ENCODE results near the gene RASA1. TPM values are rescaled to one million over a fixed set of nuclear protein-coding genes. Genes with fewer than 3 reads are reported as not detected.
A peak's percentile ranks its signal among the peaks of the same experiment; 100 is the strongest.

Gene RASA1
- total and polyA plus RNA-seq, 12 donors: 8.7 to 32.7 (median 24.4) TPM

GRCh38 chr5:87388129-87388528 lies 120.4 kb downstream of the RASA1 start:
- no peak for TF ChIP-seq POLR2A (IDR thresholded peaks at IDR 0.05)
- TF ChIP-seq, protein P1, sequence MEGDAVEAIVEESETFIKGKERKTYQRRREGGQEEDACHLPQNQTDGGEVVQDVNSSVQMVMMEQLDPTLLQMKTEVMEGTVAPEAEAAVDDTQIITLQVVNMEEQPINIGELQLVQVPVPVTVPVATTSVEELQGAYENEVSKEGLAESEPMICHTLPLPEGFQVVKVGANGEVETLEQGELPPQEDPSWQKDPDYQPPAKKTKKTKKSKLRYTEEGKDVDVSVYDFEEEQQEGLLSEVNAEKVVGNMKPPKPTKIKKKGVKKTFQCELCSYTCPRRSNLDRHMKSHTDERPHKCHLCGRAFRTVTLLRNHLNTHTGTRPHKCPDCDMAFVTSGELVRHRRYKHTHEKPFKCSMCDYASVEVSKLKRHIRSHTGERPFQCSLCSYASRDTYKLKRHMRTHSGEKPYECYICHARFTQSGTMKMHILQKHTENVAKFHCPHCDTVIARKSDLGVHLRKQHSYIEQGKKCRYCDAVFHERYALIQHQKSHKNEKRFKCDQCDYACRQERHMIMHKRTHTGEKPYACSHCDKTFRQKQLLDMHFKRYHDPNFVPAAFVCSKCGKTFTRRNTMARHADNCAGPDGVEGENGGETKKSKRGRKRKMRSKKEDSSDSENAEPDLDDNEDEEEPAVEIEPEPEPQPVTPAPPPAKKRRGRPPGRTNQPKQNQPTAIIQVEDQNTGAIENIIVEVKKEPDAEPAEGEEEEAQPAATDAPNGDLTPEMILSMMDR (IDR thresholded peaks at IDR 0.05): no peak
- Histone ChIP-seq H3K4me3 (no peak overlapping the region), H3K9me3 (replicated peaks in 1 of 3) (no peaks in the 10 kb centered on the region), H3K27ac (no peak overlapping the region), H3K36me3 (replicated peaks in 1 of 2) (peaks cover 0 to 66% of the 10 kb centered on the region in 2 donors), H3K4me1 (replicated peaks in 1 of 2) (peaks cover 6 to 7% of the 10 kb centered on the region in 2 donors), H3K27me3 (no peaks in the 10 kb centered on the region)
- intact Hi-C loops (cut with DNase I): no loop called here
- WGBS, 4 donors: 82 to 88% (median 85%) methylated on average over 2 of the region's 2 CpGs
- no peak for DNase-seq

DNA sequence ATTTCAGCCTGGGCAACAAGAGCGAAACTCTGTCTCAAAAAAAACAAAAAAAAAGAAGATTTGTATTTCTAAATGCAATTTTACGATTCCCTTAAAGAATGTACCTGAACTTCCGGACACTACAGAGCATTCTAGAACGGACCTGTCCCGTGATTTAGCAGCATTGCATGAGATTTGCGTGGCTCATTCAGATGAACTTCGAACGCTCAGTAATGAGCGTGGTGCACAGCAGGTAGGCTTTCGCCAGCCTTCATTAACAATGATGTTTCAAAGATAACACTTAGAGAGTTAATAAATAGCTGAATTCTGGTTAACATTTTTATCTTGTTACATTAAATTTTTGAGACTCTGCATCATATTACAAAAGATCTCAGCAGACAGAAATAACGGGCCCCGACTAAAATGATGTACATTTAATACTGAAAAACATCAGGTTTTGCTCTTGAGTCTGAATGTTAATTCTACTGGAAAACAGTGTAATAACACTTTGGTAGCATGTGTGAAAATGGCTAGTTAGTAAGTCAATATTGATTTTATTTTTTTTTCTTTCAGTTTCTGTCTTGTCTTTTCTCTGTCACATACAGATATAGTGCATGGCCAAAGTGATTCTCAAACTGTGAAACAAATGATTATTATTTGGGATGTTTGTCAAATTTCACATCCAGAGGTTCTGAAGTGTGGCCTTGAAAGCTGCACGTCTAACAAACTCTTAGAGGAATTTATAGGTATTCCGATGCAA lies 121.8 kb downstream of the RASA1 start:
- TF ChIP-seq POLR2A (IDR thresholded peaks at IDR 0.05): no peak
- TF ChIP-seq, protein P1 (IDR thresholded peaks at IDR 0.05): no peak
- WGBS, 4 donors: 87 to 94% (median 91%) methylated on average over 14 of the region's 14 CpGs
- Histone ChIP-seq H3K27me3 (no peaks in the 10 kb centered on the region), H3K9me3 (replicated peaks in 1 of 3) (no peaks in the 10 kb centered on the region), H3K27ac (no peak overlapping the region), H3K4me3 (no peak overlapping the region), H3K4me1 (replicated peaks in 1 of 2) (peaks cover 18 to 19% of the 10 kb centered on the region in 2 donors), H3K36me3 (replicated peaks in 1 of 2) (peaks cover 0 to 69% of the 10 kb centered on the region in 2 donors)
- DNase-seq: no peak
- intact Hi-C loops (cut with DNase I): loop anchor here in 1 of 2 donors (10.0 kb wide), 1 partner anchor 115 kb away; no protein-coding TSS in a partner anchor

DNA sequence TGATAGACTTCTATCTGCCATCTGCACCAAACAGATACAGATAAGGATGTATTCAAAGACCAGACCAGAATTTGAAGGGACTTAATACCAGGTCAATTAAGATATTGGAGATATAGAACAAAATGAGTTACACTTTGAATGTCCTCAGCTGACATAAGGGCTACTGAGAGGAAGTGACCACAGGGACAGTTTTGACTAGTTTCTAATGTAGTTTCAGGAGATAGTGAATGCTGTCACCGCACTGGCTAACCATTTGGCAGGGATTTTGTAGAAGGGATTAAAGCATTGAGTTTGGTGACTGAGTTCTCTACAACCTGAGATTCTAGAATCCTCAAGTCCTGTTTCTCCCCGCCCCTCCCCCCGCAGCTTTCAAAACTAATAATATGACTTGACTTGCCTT lies 122.4 kb downstream of the RASA1 start:
- no peak overlapping the region for H3K27ac ChIP-seq
- intact Hi-C loops (cut with DNase I): loop anchor here in 1 of 2 donors (10.0 kb wide), 1 partner anchor 115 kb away; no protein-coding TSS in a partner anchor
- H3K4me1 ChIP-seq (replicated peaks in 1 of 2): peaks cover 19 to 25% of the 10 kb centered on the region in 2 donors
- H3K9me3 ChIP-seq (replicated peaks in 1 of 3): no peaks in the 10 kb centered on the region
- H3K27me3 ChIP-seq: no peaks in the 10 kb centered on the region
- 94 to 100% (median 98%) methylated on average over 3 of the region's 3 CpGs for WGBS, 4 donors
- H3K36me3 ChIP-seq (replicated peaks in 1 of 2): peaks cover 0 to 66% of the 10 kb centered on the region in 2 donors
- DNase-seq: no peak
- TF ChIP-seq, protein P1 (IDR thresholded peaks at IDR 0.05): no peak
- TF ChIP-seq POLR2A (IDR thresholded peaks at IDR 0.05): no peak
- no peak overlapping the region for H3K4me3 ChIP-seq

DNA sequence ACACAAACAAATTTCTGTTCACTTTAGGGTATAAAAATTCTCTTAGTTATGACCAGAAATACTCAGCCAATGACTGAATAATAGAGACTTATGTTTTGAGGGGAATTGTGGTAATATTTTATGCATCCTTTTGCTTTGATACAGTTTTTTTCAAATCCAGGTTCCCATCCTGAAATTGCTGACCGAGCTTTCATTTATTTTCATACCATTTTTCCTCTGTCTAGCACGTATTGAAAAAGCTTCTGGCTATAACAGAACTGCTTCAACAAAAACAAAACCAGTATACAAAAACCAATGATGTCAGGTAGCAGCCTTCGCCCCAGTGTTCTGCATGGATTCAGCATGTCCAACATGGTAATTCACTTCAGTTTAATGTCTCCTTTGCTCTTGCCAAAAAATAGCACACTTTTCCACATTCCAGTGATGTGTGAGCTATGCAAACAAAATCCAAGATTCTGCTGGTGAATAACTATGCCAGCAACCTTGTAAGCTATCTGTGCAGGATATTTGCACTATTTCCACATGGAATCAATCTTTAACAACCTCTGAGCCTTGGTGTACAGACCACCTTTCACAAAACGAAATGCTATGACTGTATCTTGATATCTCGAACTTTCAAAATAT lies 123.0 kb downstream of the RASA1 start:
- Histone ChIP-seq H3K27me3 (no peaks in the 10 kb centered on the region), H3K9me3 (replicated peaks in 1 of 3) (no peaks in the 10 kb centered on the region), H3K36me3 (replicated peaks in 1 of 2) (peaks cover 0 to 72% of the 10 kb centered on the region in 2 donors), H3K27ac (peak overlapping the region in 1 of 5 donors; percentile 27), H3K4me3 (no peak overlapping the region), H3K4me1 (replicated peaks in 1 of 2) (peaks cover 19 to 31% of the 10 kb centered on the region in 2 donors)
- no peak for DNase-seq
- intact Hi-C loops (cut with DNase I): loop anchor here in 1 of 2 donors (10.0 kb wide), 1 partner anchor 116 kb away; no protein-coding TSS in a partner anchor
- TF ChIP-seq, protein P1 (IDR thresholded peaks at IDR 0.05): no peak
- TF ChIP-seq POLR2A (IDR thresholded peaks at IDR 0.05): no peak
- 85 to 90% (median 87%) methylated on average over 5 of the region's 5 CpGs for WGBS, 4 donors
